BE2C (cell line): ENCODE data around the gene DUOXA2.

Experiments
- DNase-seq: peaks from one replicate; pipeline ENCODE4 v3.0.0-alpha.2; 2020
- H3K27me3 ChIP-seq: fragments of 250-450 bp; sonication (Bioruptor Pico); 2 replicates; pipeline ENCODE4 v1.5.1; 2020; ENCODE audit warnings: mild to moderate bottlenecking
- H3K36me3 ChIP-seq: fragments of 250-450 bp; sonication (Bioruptor Pico); 2 replicates; pipeline ENCODE4 v1.5.1; 2020; ENCODE audit warnings: mild to moderate bottlenecking
- H3K4me1 ChIP-seq: fragments of 250-450 bp; sonication (Bioruptor Pico); 2 replicates; pipeline ENCODE4 v1.5.1; 2020
- H3K4me3 ChIP-seq: 2 replicates; pipeline ENCODE4 v1.5.1; 2011; ENCODE audit warnings: low read depth, low read length
- H3K9me3 ChIP-seq: fragments of 250-450 bp; sonication (Bioruptor Pico); 2 replicates; pipeline ENCODE4 v1.5.1; 2020
- CTCF ChIP-seq: IDR thresholded peaks from 2 replicates; pipeline ENCODE4 v1.5.1; 2012; ENCODE audit warnings: mild to moderate bottlenecking, low read depth, low read length

The DUOXA2 gene

GRCh38 chr15:45167631-45168205, 53.6 kb downstream of the DUOXA2 start:
- Histone ChIP-seq H3K4me3 (peak overlapping the region; percentile 41; the same call in 1 of the 2 replicates), H3K4me1 (peaks cover 42% of the 10 kb centered on the region), H3K36me3 (peaks cover 30% of the 10 kb centered on the region), H3K9me3 (no peaks in the 10 kb centered on the region), H3K27me3 (no peaks in the 10 kb centered on the region)
- no peak for TF ChIP-seq CTCF
- no peak for DNase-seq
